NCI-H2081 (cell line): ENCODE results near the gene MED22.
"Not testable (repeated sequence)": the region's sequence is repeated elsewhere in the genome, so short reads cannot be mapped to it uniquely, and the experiment has no call there.

Source experiments
- DNase-seq, 2 experiments: peaks; one replicate each; lab custom pipeline; 2025; lab: John Stamatoyannopoulos, UW

The MED22 gene

DNA sequence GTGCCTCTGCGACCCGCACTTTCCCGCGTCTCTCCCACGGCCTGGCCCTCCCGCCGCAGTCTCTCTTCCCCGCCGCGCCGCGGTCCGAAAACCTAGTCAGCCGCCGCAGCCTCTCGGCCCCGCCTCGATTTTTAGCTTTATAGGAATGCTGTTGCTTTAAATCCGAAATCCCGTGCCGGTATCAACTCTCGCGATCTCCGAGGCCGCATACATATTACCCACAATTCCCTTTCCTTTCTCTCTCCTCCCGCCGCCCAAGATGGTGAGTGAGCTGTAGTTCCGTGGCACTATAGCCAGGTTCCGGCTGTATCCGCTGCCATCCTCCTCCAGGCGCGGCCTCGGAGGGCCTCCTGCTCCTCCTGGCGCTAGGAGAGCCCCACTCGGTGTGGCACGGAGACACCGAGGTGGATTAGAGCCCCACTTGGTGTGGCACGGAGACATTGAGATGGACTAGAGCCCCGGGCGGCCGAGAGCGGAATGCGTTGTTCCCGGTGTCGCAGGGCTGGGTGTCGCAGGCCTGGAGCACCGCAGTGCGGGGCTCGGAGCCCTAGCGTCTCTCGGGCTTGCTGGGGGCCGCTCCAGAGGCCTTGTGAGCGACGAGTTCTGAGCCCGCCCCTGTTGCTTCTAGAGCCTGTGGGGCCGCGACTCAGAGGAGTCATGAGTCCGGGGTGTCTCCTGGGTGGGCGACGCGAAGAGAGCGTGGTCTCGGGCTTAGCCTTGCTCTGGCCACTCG lies at the start of gene MED22, which contains the start of gene RPL7A:
Gene MED22 (minus strand): TSS at position 147 of the 733 bp plus-strand sequence. CDS start 1,469 bp downstream, outside the sequence.
Gene RPL7A (plus strand): TSS at position 234 of the 733 bp plus-strand sequence. CDS start 26 bp downstream, at position 260.
- DNase-seq, result peak; percentile 95

- no peak for DNase-seq
These were observed 49.4 kb upstream of the MED22 start for GRCh38 chr9:133397370-133397769.

- DNase-seq, result no peak
These were observed 49.0 kb upstream of the MED22 start for GRCh38 chr9:133396952-133397351.

GRCh38 chr9:133394687-133395271 lies 46.8 kb upstream of the MED22 start:
- DNase-seq, result no peak

DNA sequence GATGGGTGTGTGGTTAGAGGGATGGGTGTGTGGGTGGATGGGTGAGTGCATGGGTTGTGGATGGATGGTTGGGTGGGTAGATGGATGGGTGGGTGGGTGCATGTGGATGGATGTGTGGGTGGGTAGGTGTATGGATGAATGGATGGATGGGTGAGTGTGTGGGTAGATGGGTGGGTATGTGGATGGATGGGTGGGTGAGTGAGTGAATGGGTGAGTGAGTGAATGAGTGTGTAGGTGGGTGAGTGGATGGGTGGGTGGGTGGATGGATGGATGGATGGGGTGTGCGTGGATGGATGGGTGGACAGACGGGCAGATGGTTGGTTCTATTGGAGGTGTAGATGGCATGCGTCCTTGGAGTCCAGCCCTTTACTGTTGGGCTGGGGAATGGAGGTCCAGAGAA lies 45.5 kb upstream of the MED22 start:
- DNase-seq, result no peak

DNA sequence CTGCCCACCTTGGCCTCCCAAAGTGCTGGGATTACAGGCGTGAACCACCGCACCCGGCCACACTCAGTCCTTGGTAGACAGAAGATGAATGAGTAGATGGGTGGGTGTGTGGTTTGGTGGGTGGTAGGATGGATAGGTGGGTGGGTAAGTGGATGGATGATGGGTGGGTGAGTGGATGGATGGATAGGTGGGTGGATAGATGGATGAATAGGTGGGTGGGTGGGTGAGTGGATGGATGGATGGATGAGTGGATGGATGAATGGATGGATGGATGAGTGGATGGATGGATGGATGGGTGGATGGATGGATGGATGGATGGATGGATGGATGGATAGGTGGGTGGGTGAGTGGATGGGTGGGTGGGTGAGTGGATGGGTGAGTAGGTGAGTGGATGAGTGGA lies 44.4 kb upstream of the MED22 start:
- DNase-seq, result not testable (repeated sequence)

GRCh38 chr9:133391449-133391848 lies 43.5 kb upstream of the MED22 start:
- DNase-seq, result not testable (repeated sequence)

DNA sequence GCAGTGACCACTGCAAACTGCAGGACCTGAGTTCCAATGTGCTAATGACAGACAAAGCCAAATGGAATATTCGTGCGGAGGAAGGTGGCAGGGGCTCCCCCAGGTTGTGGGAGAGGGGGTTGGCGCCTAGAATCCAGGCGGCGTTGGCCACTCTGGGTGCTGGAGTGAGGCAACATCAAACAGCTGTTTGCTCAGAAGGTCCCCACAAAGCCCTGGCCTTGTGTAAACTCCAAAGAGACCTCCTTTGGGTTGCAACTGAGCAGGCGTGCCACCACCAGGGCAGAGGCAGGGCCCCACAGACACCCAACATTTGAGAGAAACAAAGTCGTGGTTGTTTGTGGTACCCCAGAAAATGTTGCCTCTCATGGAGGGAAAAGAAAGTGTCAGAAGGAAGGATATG lies 42.8 kb upstream of the MED22 start:
- no peak for DNase-seq

DNA sequence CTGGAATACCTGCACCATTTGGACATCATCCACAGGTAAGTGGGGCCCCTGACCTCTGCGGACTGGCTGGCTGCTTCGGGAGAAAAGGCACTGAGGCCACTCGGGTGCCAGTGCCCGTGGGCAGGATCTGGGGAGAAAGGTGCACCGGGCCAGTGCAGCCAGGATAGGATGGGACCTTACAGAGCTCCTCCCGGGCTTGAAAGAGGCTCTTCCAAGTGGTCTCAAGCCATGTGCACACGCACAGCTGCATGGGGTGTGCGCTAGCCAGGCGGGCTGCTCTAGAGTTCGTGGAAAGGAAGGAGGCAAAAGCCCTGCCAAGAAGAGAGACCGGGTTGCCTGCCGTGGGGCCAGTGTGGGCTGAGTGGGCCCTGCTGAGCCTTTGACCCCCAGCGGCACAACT lies 41.6 kb upstream of the MED22 start:
- DNase-seq, result no peak

DNA sequence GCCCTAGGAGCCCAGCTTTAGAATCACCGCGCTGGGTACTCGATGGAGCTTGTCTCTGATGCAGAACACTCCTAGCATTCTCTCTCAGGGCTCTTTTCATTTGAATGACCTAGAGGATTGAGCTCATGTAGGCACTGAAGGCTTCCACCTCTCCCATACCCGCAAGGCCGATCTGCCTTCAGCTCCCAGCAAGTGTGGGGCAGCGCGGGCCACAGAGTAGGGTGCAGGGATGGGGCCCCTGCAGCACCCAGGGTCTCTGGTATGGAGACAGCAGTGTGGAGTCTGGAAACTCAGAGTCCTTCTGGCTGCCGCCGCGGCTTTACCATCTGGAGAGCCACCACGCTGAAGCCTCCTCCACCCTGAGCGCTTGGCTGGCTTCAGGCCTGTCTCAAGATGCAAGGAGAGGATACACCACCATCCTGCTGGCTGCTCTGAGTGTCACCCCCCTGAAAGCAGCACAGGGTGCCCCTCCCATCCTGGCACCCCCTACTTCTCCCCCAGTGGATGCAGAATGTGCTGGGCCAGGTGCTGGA lies 41.2 kb upstream of the MED22 start:
- DNase-seq, result no peak

- DNase-seq, result peak in 1 of 2 experiments; percentile 19
These were observed 39.7 kb upstream of the MED22 start for GRCh38 chr9:133387680-133388079.

DNA sequence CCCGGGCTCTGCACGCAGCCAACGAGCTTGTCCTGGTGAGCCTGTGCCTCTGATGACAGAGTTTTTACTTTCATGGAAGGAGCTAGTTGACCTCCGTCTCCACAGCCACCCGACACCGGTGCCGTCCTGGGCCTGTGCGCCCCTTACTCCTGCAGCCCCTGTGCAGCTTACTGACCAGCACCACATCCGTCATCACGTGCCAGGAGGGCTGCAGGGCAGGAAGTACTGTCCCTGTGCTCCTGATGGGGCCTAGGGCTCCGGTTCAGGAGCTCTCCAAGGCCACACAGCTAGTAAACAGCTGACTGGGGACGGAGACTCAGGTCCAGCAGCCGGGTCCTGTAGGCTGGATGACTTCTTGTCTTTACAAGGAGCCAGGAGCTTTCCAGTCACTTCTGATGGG lies 38.4 kb upstream of the MED22 start:
- DNase-seq, result no peak

DNA sequence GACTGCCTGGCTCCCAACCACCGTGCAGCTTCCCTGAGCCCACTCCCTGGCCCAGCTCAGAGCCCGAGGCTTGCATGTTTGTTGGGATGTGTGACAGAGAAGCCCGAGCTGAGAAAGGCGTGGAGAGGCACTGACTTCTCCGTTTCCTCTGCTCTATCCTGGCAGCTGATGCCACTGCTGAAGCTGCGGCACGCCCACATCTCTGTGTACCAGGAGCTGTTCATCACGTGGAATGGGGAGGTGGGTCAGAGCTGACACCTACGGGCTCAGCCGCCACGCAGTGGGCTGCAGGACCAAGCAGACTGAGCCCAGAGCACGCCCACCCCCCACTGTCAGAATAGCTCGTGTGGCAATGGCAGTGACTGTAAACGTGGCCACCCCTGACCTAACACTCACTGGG lies 37.5 kb upstream of the MED22 start:
- no peak for DNase-seq

- DNase-seq, result no peak
These were observed 36.9 kb upstream of the MED22 start for GRCh38 chr9:133384736-133385321.

GRCh38 chr9:133383438-133383837 lies 35.5 kb upstream of the MED22 start:
- no peak for DNase-seq

- DNase-seq, result no peak
These were observed 34.7 kb upstream of the MED22 start for GRCh38 chr9:133382507-133383141.

DNA sequence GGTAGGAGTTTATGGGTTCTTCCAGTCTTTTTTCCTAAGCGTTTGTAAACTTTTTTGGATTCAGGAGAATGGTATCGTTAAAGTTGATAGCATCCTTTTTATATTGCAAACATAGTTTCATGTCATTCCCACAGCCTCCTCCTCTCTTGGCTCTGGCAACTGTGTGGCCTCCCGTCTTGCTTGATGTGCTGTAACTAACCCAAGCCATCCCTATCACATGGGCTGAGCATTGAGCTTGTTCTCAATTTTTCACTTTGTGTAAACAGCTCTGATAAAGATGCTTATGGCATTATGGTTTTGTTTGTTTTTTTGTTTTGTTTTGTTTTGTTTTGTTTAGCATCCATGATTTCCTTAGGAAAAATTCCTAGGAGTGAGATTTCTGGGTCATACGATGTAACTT lies 32.8 kb upstream of the MED22 start:
- no peak for DNase-seq

GRCh38 chr9:133379153-133380086 lies 31.5 kb upstream of the MED22 start:
- no peak for DNase-seq

- DNase-seq, result no peak
These were observed 30.6 kb upstream of the MED22 start for GRCh38 chr9:133378408-133378962.

DNA sequence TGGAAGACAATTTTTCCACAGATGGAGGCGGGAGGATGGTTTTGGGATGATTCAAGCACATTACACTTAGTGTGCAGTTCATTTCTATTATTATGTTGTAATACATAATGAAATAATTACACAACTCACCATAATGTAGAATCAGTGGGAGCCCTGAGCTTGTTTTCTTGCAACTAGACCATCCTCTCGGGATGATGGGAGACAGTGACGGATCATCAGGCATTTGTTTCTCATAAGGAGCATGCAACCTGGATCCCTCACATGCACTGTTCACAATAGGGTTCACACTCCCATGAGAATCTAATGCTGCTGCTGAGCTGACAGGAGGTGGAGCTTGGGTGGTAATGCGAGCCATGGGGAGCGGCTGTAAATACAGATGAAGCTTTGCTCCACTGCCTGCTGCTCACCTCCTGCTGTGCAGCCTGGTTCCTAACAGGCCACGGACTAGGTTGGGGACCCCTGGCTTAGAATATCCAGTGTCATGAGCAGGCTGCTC lies 29.8 kb upstream of the MED22 start:
- peak; percentile 31 to 79 for DNase-seq

DNA sequence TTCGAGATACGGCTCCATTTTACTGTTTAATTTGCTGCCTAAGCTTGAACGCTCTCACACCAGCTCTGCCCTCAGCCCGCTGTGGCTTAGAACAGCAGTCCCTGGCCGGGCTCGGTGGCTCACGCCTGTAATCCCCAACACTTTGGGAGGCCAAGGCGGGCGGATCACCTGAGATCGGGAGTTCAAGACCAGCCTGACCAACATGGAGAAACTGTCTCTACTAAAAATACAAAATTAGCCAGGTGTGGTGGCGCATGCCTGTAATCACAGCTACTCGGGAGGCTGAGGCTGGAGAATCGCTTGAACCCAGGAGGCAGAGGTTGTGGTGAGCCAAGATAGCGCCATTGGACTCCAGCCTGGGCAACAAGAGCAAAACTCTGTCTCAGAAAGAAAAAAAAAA lies 29.3 kb upstream of the MED22 start:
- not testable (repeated sequence) for DNase-seq
